Measurements from ENCODE around the gene KLHDC10.

GRCh38 chr7:130107949-130108674, 37.8 kb downstream of the KLHDC10 start:
- TF ChIP-seq CTCF (IDR thresholded peaks at IDR 0.05) (no peak), POLR2A (IDR thresholded peaks at IDR 0.05) (no peak)
